Body of pancreas (tissue), 4 donors: ENCODE measurements around the gene DAP.

Experiments
- POLR2A ChIP-seq, 3 donors: fragments of 450-650 bp; IDR thresholded peaks; one replicate each; pipeline ENCODE4 v1.6.1; 2016; ENCODE audit warnings: antibody characterized with exemption in 3 of 3, mild to moderate bottlenecking in 2 of 3
- TF ChIP-seq, protein P1 (sequence below), 7 experiments: fragments of 450-650 bp in 4 of 7; fragments of 200-600 bp in 3 of 7; sonication (generic) in 3 of 7; IDR thresholded peaks; one replicate each; pipeline ENCODE4 v1.5.1; 2016 to 2019; ENCODE audit warnings: antibody characterized with exemption in 7 of 7

DNA sequence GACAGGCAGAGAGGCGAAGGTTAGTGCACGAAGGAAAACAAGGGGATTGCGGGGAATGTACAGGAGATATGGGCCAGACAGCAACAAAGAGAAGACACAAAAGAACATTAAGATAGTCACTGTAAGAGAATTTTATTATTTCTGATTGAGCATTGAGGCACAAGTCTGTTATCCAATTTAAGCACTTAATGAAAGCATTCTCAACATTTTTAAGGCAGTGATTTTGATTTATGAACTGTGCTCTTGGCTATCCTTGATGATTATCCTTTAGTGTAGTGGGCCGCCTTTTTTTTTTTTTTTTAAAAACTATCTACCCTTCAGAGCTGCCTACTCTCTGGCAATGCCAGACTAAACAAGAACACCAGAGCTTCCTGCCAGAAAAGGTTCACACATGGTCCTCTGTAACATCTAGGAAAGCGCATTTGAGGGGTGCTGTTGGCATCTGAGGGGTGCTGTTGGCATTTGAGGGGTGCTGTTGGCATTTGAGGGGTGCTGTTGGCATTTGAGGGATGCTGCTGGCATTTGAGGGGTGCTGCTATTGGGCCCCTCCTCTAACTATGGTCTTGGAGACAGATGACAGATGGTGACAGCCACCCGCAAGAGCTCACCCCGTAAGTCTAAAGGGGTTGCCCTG is 3.0 kb downstream of the DAP start:
- no peak for TF ChIP-seq POLR2A (IDR thresholded peaks at IDR 0.05)
- TF ChIP-seq, protein P1, sequence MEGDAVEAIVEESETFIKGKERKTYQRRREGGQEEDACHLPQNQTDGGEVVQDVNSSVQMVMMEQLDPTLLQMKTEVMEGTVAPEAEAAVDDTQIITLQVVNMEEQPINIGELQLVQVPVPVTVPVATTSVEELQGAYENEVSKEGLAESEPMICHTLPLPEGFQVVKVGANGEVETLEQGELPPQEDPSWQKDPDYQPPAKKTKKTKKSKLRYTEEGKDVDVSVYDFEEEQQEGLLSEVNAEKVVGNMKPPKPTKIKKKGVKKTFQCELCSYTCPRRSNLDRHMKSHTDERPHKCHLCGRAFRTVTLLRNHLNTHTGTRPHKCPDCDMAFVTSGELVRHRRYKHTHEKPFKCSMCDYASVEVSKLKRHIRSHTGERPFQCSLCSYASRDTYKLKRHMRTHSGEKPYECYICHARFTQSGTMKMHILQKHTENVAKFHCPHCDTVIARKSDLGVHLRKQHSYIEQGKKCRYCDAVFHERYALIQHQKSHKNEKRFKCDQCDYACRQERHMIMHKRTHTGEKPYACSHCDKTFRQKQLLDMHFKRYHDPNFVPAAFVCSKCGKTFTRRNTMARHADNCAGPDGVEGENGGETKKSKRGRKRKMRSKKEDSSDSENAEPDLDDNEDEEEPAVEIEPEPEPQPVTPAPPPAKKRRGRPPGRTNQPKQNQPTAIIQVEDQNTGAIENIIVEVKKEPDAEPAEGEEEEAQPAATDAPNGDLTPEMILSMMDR (IDR thresholded peaks at IDR 0.05) = no peak
